ENCODE measurements around the gene FGF12.

Gene FGF12

DNA sequence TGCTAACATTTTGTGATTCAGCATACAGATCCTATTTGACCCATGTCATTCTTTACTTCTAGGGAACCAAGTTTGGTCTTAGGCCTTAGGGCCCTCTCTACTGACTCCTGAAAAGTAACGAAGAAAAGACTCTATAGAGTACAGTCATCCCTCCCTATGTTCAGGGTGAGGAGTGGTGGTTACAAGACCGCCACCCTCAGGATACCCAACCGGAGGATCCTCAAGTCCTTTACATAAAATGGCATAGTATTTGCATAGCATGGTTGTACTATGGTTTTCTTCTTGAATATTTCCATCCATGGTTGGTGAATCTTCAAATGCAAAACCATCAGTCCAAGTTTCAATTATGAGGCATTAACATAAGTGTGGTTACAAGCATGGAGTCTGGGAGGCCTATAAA is 327.6 kb downstream of the FGF12 start:
- ATAC-seq = no peak
- no peak for TF ChIP-seq ZNF70 (CRISPR knock-in tag; IDR thresholded peaks at IDR 0.05)
- TF ChIP-seq, protein P1, sequence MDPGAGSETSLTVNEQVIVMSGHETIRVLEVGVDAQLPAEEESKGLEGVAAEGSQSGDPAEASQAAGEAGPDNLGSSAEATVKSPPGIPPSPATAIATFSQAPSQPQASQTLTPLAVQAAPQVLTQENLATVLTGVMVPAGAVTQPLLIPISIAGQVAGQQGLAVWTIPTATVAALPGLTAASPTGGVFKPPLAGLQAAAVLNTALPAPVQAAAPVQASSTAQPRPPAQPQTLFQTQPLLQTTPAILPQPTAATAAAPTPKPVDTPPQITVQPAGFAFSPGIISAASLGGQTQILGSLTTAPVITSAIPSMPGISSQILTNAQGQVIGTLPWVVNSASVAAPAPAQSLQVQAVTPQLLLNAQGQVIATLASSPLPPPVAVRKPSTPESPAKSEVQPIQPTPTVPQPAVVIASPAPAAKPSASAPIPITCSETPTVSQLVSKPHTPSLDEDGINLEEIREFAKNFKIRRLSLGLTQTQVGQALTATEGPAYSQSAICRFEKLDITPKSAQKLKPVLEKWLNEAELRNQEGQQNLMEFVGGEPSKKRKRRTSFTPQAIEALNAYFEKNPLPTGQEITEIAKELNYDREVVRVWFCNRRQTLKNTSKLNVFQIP (CRISPR knock-in tag; IDR thresholded peaks at IDR 0.05; ENCODE audit: borderline replicate concordance, low read depth) = no peak
- no peak for TF ChIP-seq RARB (CRISPR knock-in tag; IDR thresholded peaks at IDR 0.05)

DNA sequence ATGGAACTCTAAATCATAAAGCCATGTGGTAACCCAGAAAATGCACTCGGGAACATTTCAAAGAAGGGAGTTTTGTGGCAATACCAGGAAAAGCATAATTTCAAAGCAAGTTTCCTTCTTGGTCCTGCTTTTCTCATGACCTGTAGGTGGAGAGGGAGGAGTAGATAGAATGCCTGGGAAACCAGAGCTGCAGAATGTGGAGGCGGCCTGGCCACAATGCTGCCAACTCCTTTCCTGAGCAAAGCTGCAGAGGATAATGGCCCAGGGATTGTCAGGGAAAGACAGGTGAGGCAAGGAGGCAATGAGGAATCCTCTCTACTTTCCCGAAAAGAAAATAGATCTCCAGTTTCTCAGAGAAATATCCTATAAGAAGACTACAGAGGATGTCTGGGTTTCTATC is 330.3 kb downstream of the FGF12 start:
- ATAC-seq = no peak
- TF ChIP-seq, protein P2, sequence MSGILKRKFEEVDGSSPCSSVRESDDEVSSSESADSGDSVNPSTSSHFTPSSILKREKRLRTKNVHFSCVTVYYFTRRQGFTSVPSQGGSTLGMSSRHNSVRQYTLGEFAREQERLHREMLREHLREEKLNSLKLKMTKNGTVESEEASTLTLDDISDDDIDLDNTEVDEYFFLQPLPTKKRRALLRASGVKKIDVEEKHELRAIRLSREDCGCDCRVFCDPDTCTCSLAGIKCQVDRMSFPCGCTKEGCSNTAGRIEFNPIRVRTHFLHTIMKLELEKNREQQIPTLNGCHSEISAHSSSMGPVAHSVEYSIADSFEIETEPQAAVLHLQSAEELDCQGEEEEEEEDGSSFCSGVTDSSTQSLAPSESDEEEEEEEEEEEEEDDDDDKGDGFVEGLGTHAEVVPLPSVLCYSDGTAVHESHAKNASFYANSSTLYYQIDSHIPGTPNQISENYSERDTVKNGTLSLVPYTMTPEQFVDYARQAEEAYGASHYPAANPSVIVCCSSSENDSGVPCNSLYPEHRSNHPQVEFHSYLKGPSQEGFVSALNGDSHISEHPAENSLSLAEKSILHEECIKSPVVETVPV (CRISPR knock-in tag; IDR thresholded peaks at IDR 0.05) = no peak
- TF ChIP-seq CSDC2 (CRISPR knock-in tag; IDR thresholded peaks at IDR 0.05) = no peak
- TF ChIP-seq, protein P3, sequence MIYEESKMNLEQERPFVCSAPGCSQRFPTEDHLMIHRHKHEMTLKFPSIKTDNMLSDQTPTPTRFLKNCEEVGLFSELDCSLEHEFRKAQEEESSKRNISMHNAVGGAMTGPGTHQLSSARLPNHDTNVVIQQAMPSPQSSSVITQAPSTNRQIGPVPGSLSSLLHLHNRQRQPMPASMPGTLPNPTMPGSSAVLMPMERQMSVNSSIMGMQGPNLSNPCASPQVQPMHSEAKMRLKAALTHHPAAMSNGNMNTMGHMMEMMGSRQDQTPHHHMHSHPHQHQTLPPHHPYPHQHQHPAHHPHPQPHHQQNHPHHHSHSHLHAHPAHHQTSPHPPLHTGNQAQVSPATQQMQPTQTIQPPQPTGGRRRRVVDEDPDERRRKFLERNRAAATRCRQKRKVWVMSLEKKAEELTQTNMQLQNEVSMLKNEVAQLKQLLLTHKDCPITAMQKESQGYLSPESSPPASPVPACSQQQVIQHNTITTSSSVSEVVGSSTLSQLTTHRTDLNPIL (CRISPR knock-in tag; IDR thresholded peaks at IDR 0.05; ENCODE audit: low read depth) = no peak
- TF ChIP-seq OSR1 (CRISPR knock-in tag; IDR thresholded peaks at IDR 0.05) = no peak
- TF ChIP-seq TOX (CRISPR knock-in tag; IDR thresholded peaks at IDR 0.05; ENCODE audit: borderline replicate concordance) = no peak
- TF ChIP-seq ZNF565 (CRISPR knock-in tag; conservative IDR thresholded peaks at IDR 0.05; ENCODE audit: low read depth) = no peak

DNA sequence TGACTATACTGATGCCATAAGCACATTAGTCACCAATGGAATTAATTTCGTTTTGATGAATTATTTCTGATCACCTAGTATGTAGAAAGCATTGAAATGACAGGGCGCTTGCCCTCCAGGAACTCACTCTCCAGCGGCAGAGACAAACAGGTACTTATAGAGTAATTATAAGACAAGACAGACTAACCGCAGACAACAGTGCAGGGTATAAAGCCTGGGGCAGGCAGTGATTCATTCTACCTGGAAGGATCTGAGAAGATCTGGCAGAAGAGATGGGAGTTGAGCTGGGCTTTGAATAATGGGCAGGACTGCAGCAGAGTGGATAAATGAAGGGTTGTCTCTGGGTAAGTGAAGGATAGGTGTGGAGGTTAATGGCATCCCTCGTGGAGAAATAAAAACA is 331.8 kb downstream of the FGF12 start:
- no peak for TF ChIP-seq RARB (CRISPR knock-in tag; IDR thresholded peaks at IDR 0.05)
- no peak for TF ChIP-seq ZC3H10 (CRISPR knock-in tag; IDR thresholded peaks at IDR 0.05)
- TF ChIP-seq ZNF70 (CRISPR knock-in tag; IDR thresholded peaks at IDR 0.05) = no peak
- no peak for TF ChIP-seq ZNF565 (CRISPR knock-in tag; conservative IDR thresholded peaks at IDR 0.05; ENCODE audit: low read depth)
- no peak for TF ChIP-seq ARNTL (CRISPR knock-in tag; IDR thresholded peaks at IDR 0.05; ENCODE audit: borderline replicate concordance, low read depth)
- no peak for TF ChIP-seq ISL1 (CRISPR knock-in tag; IDR thresholded peaks at IDR 0.05)
- no peak for TF ChIP-seq ZFP30 (CRISPR knock-in tag; IDR thresholded peaks at IDR 0.05)
- no peak for TF ChIP-seq ESRRG (CRISPR knock-in tag; IDR thresholded peaks at IDR 0.05)
- TF ChIP-seq CSDC2 (CRISPR knock-in tag; IDR thresholded peaks at IDR 0.05) = no peak
- TF ChIP-seq, protein P4, sequence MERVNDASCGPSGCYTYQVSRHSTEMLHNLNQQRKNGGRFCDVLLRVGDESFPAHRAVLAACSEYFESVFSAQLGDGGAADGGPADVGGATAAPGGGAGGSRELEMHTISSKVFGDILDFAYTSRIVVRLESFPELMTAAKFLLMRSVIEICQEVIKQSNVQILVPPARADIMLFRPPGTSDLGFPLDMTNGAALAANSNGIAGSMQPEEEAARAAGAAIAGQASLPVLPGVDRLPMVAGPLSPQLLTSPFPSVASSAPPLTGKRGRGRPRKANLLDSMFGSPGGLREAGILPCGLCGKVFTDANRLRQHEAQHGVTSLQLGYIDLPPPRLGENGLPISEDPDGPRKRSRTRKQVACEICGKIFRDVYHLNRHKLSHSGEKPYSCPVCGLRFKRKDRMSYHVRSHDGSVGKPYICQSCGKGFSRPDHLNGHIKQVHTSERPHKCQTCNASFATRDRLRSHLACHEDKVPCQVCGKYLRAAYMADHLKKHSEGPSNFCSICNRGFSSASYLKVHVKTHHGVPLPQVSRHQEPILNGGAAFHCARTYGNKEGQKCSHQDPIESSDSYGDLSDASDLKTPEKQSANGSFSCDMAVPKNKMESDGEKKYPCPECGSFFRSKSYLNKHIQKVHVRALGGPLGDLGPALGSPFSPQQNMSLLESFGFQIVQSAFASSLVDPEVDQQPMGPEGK (CRISPR knock-in tag; IDR thresholded peaks at IDR 0.05; ENCODE audit: borderline replicate concordance) = no peak
- no peak for TF ChIP-seq GLIS3 (CRISPR knock-in tag; IDR thresholded peaks at IDR 0.05)
- TF ChIP-seq, protein P3 (CRISPR knock-in tag; IDR thresholded peaks at IDR 0.05; ENCODE audit: low read depth) = no peak
- ATAC-seq = no peak

DNA sequence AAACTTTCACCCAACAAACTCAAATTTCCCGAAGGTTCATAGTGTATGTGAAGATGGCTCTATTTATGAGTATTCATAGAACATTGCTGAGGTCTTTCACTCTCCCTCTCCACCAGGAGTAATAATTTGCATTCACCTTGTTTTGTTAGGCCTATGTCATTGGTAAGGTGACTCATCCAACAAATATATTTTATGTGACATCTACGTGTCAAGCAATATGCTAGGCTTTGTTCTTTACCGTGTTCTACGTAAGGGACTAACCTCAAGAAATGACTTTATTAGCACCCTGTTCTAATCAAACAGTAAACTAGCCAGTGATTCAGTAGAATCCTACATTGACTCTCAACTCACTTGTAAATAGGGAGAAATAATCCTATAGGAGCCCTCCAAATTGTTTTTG is 334.4 kb downstream of the FGF12 start:
- TF ChIP-seq BACH2 (CRISPR knock-in tag; IDR thresholded peaks at IDR 0.05; ENCODE audit: borderline replicate concordance) = no peak
- TF ChIP-seq ESRRG (CRISPR knock-in tag; IDR thresholded peaks at IDR 0.05) = no peak
- no peak for TF ChIP-seq RARB (CRISPR knock-in tag; IDR thresholded peaks at IDR 0.05)
- TF ChIP-seq, protein P2 (CRISPR knock-in tag; IDR thresholded peaks at IDR 0.05) = no peak
- TF ChIP-seq ISL1 (CRISPR knock-in tag; IDR thresholded peaks at IDR 0.05) = no peak
- no peak for TF ChIP-seq ZNF8 (CRISPR knock-in tag; IDR thresholded peaks at IDR 0.05)
- no peak for TF ChIP-seq ZFP3 (CRISPR knock-in tag; IDR thresholded peaks at IDR 0.05)
- TF ChIP-seq OSR1 (CRISPR knock-in tag; IDR thresholded peaks at IDR 0.05) = no peak
- ATAC-seq = no peak
